Measurements from ENCODE around the gene LMNTD1. TPM values are rescaled to one million over a fixed set of nuclear protein-coding genes. Genes with fewer than 3 reads are reported as not detected.

Gene LMNTD1
- total and polyA plus RNA-seq, 10 of the 15 experiments (the other 5 are each of a cell fraction or from before 2014, with no cell fraction given), result not detected

DNA sequence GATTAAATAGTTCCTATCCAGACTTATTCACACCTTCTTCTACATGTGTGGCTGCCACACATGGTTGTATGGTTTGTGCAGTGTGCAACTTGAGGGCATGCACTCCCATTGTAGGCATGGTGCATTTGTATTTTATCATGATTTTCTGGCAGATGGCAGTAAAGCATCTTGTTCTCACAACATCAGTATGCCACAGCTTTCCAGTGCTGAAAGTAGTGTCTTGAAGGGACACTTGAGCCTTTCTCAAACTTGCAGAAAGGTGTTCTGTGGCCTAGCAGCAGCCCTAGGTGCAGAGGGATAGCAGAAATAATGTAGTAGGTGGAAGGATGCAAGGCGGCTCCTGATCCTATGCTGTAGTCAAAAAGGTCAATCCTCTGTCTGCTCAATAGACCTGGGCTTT lies 72.9 kb downstream of the LMNTD1 start:
- WGBS (ENCODE audit: insufficient coverage, insufficient replicate concordance, low lambda C conversion rate, missing lambda C conversion rate), result 47% methylated on average over 1 of the region's 1 CpG
- Histone ChIP-seq H2AFZ (ENCODE audit: control insufficient read depth, low read depth, low read length) (no peak overlapping the region), H3K4me2 (ENCODE audit: control insufficient read depth, insufficient read depth) (no peak overlapping the region), H4K20me1 (ENCODE audit: control insufficient read depth, insufficient read depth) (no peaks in the 10 kb centered on the region), H3K36me3 (ENCODE audit: control insufficient read depth in 2 of 2, insufficient read depth in 2 of 2, low read length in 1 of 2) (no peaks in the 10 kb centered on the region), H3K4me3 (no peak overlapping the region), H3K79me2 (ENCODE audit: control insufficient read depth, insufficient read depth, low read length) (no peaks in the 10 kb centered on the region), H3K9me3 (replicated peaks; ENCODE audit: control insufficient read depth, insufficient read depth, low read length) (no peaks in the 10 kb centered on the region), H3K9ac (ENCODE audit: control insufficient read depth, insufficient read depth, low read length) (no peak overlapping the region), H3K4me1 (ENCODE audit: control insufficient read depth, insufficient read depth, low read length) (no peaks in the 10 kb centered on the region), H3K27me3 (replicated peaks in 1 of 2; ENCODE audit: control insufficient read depth in 2 of 2, insufficient read depth in 2 of 2, low read length in 1 of 2) (no peaks in the 10 kb centered on the region), H3K27ac (ENCODE audit: control insufficient read depth, insufficient read depth) (no peak overlapping the region)
- BruUV-seq (replicated peaks), result no TSS peak
- FAIRE-seq (no peak), DNase-seq (ENCODE audit: low read depth, low spot score) (no peak), ATAC-seq (no peak)
- ChIA-PET SMC1A (ENCODE audit: uncharacterized antibody, unreplicated experiment) (no interaction called here), RAD21 (ENCODE audit: unreplicated experiment) (no interaction called here), POLR2A (no interaction called here), CTCF (no interaction called here)
- in situ Hi-C loops (cut with MboI) (no loop called here), intact Hi-C loops (cut with micrococcal nuclease; ENCODE audit: unreplicated experiment) (no loop called here)
- TF ChIP-seq TAF1 (IDR thresholded peaks at IDR 0.05; ENCODE audit: borderline replicate concordance, low read depth, low read length) (no peak), ZNF217 (IDR thresholded peaks at IDR 0.05) (no peak), SKIL (IDR thresholded peaks at IDR 0.05; ENCODE audit: low read depth, poor library complexity, severe bottlenecking) (no peak), SPI1 (IDR thresholded peaks at IDR 0.05; ENCODE audit: borderline replicate concordance, insufficient read depth, low read depth, low read length) (no peak), HDGF (IDR thresholded peaks at IDR 0.05) (no peak), ZBTB11 (CRISPR knock-in tag; IDR thresholded peaks at IDR 0.05) (no peak), CUX1 (IDR thresholded peaks at IDR 0.05; ENCODE audit: insufficient replicate concordance, low read depth, low read length) (no peak), BACH1 (IDR thresholded peaks at IDR 0.05; ENCODE audit: borderline replicate concordance) (no peak), ZNF592 (IDR thresholded peaks at IDR 0.05) (no peak)

All from GM12878 (cell line).